HG03045 (cell line): ENCODE data around the gene GPC2.
"Not testable (repeated sequence)": the region's sequence is repeated elsewhere in the genome, so short reads cannot be mapped to it uniquely, and the experiment has no call there.

Experiments
- ATAC-seq: cut with Tn5 transposase; IDR thresholded peaks from one replicate; pipeline ENCODE4 v1.9.1; 2021; ENCODE audit warnings: mild to moderate bottlenecking, moderate library complexity; ENCODE audit not compliant: unreplicated experiment

Gene GPC2

DNA sequence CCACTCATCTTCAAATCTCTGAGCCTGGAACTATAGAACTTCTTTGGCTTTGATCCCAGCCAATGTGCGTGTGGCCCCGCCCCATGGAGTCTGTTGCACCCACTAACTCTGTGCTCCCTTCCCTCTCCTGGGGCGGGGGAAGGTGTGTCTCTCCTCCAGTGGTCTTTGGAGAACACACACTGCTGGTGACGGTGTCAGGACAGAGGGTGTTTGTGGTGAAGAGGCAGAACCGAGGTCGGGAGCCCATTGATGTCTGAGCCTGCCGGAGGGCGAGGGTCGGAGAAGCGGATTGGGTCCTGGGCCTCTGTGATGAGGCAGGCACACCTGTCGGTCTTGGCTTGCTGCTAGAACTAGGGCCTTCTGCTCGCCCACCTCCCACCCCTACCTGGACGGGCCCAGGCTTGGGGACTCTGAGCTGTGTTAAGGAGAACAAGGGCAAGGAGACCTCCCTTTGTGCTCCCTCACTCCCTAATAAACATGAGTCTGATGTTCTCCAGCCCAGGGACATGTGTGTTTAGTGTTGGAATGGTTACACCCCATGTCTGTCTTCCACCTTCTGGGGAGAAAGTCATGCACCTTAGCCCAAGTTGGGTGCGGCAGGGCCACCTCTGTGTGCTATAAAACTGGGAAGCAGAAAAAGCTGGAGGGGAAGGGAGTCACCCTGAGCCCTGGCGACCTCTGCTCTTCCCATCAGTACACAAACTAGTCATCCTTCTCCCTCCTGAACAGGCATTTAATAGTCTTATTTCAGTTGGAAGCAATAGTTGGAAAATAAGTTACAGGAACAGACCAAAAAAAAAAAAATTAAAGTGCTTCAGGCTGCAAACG is 23.3 kb downstream of the GPC2 start:
- no peak for ATAC-seq

DNA sequence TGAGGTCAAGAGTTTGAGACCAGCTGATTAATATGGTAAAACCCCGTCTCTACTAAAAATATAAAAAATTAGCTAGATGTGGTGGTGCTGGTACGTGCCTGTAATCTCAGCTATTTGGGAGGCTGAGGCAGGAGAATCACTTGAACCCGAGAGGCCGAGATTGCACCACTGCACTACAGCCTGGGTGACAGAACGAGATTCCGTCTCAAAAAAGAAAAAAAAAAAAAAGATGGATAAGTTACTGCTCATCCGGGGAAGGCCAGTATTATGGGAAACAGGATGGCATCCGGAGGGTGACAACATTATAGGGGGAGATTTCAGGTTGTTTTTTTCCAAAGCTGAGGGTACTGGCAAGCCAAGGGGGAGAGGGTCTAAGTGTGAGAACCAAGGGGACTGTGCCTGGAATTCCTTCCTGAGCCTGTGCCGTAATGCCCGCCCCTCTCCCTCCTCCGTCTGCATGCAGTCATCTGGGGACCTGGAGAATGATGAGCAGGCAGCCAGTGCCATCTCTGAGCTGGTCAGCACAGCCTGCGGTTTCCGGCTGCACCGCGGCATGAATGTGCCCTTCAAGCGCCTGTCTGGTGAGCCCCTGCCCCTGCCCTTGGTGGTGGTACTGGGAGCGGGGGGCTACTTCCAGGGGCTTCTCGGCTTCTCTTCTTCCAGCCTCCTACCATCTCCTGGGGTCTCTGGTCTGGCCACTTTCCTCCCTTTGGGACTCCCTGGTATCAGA is 24.1 kb downstream of the GPC2 start:
- no peak for ATAC-seq

DNA sequence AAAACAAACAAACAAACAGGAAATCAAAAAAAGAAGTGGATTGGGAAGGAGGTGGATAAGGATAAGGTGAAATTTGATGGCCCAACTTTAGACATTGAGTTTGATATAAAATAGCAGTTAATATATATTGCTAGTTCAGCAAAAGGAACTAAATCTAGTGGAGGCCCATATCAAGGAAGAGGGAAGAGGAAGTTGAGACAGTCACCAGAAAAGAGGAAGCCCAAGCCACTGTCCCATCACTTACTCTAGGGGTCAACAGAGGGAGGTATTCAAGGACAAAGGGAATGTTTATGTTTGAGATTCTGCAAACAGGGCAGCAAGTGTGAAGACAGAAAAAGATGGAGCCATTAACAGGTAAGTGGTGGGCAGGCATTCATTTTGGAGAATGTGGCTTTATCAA is 24.8 kb downstream of the GPC2 start:
- no peak for ATAC-seq

DNA sequence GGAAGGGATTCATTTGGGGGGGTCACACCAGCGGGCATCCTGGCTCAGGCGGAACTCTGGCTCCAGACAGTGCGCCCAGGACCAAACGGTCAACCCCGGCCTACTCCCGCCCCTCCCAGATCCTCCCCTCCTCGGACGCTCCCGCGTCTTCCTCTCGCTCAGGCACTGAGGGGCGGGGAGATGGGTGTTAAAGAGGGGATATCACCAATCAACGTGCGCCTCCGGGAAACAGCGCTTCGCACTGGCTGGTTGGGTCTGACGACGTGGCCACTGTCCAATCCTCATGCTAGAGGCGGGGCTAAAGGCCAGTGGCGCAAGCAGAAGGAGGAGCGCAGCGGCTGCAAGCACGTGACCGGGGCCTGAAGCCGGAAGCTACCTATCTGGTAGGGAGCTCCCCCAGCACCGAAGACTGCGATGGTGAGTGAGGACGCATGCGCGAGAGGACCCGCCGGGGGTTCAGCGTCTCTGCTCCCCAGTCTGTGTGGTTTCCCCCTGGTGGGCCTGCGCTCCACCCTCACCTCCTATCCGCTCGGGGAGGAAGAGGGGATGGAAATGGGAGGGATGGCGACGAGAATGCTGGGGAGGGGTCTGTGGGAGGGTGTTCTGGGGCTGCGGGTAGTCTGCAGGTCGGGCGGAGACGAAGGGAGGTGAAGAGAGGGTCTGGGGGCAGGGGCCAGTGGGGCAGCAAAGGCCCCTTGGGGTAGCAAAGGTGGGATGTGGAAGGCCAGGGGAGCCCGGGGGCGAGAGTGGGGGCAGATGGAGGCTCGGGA is 28.4 kb downstream of the GPC2 start, which contains the start of gene LAMTOR4:
Gene LAMTOR4, plus strand, starts transcription at position 360 of the 770 bp plus-strand sequence. Its CDS starts 55 bp downstream, at position 415.
- peak; percentile 99 for ATAC-seq

DNA sequence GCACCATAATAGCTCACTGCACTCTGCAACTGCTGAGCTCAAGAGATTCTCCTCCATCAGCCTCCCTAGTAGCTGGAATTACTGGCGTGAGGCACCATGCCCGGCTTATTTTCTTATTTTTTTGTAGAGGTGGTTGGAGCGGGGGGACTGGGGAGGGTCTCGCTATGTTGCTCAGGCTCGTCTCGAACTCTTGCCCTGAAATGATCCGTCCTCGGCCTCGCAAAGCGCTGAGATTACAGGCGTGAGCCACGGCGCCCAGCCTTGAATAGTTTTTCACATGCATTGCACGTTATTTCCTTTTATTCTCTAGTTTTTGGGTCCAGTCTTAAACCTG is 29.0 kb downstream of the GPC2 start:
- ATAC-seq: no peak

DNA sequence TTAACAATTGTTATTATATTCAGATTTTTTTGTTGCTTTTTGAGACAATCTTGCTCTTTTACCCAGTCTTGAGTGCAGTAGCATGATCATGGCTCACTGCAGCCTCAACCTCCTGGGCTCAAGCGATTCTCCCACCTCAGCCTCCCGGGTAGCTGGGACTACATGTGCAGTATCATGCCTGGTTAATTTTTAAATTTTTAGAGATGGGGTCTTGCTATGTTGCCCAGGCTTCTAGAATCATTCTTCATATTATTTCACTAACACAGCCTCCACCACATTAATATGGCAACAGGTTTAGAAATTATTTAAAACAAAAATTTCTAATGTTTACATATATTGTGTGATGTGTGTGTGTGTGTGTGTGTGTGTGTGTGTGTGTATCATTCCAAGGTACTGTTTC is 29.9 kb downstream of the GPC2 start:
- no peak for ATAC-seq

DNA sequence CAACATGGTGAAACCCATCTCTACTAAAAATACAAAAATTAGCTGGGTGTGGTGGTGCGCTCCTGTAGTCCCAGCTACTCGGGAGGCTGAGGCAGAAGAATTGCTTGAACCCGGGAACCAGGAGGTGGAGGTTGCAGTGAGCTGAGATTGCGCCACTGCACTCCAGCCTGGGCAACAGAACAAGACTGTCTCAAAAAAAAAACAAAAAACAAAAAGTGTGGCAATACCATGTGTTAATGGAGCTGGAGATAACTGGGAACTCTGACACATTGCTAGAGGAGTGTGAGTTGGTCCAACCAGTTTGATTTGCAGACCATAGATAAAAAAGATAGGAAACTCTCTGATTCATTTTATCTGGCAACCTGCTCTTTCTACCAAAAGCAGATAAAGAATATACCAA is 30.8 kb downstream of the GPC2 start:
- ATAC-seq: not testable (repeated sequence)

DNA sequence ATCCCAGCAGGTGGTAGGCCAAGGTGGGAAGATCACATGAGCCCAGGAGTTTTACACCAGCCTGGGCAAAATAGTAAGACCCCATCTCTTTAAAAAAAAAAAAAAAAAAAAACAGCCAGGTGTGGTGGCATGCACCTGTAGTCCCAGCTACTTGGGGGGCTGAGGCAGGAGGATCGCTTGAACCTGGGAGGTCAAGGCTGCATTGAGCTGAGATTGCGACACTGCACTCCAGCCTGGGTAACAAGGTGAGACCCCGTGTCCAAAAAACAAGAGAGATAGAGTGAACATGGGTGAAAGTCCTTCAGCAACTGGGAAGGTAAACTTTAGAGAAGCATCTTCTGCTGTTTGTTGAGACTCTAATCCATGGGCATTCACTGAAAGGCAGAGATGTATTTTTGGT is 34.7 kb downstream of the GPC2 start:
- no peak for ATAC-seq

DNA sequence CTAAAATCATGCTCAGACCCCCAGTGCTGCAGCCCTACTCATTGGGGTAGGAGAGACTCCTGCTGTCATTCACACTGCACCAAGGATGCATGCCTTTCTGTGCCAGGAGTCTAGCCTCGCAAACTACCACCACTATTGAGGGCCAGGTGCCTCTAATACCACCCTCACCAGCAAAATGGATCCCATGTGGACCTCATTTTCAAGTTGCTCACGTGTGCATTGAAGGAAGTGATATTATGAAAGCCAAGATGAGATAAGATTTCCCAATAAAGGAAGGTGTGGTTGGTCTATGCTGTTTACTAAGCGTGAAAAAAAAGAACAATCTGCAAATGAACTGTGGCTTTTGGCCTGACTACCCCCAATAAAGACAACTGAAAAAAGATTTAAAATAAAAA is 35.6 kb downstream of the GPC2 start:
- no peak for ATAC-seq

DNA sequence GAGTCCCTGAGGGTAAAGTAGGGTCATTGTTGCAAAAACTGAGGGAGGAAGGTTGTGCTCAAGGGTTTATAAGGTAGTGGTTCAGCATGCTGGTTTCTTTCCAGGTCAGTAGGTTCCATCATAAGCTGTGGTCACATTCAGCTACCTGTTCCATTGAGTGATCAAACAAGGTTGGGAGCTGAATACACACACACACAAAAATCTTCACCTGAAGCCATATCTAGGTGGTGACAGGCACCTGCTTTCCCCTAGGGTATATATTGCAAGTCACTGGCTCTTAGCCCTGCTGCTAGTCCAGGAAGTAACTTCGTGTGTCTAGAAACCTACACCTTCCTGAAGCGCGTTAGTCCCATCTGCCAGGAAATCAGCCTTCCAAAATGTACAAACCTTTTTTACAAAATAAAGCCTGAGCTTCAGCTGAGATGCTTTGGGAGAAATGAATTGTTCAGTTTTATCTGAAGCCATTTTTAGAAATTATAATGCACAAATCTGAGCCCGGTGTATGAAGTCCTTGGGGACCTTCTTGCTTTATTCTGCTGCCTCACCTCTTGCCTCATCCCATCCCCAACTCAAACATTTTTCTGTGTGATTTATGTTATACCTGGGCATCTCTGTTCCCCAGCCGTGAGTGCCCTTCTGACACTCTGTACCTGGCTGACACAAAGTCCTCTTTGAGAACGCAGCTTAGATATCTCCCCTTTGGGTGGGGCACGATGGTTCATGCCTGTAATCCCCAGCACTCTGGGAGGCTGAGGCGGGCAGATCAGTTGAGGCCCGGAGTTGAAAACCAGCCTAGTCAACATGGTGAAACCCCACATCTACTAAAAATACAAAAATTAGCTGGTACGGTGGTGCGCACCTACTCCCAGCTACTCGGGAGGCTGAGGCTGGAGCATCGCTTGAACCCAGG is 39.1 kb downstream of the GPC2 start:
- no peak for ATAC-seq

DNA sequence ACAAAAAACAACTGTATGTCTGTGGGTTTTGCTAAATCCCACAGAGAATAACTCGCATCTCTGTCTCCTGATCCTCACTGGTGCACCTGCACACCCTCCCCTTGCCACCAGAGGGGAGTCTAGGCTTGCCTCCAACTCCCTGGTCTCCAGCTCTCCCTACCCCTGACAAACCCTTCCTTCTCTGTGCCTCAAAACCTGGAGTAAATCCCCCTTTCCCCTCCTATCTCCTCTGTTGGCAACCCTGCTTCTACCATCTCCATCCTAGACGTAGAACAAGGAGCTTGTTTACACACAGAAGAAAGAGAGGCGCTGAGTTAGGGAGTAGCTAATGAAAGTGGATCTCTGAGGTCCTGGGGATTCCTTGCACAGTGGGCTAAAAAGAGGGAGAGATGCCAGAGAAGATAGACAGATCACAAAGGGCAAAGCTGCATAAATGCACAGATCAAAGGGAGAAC is 44.5 kb downstream of the GPC2 start:
- no peak for ATAC-seq

DNA sequence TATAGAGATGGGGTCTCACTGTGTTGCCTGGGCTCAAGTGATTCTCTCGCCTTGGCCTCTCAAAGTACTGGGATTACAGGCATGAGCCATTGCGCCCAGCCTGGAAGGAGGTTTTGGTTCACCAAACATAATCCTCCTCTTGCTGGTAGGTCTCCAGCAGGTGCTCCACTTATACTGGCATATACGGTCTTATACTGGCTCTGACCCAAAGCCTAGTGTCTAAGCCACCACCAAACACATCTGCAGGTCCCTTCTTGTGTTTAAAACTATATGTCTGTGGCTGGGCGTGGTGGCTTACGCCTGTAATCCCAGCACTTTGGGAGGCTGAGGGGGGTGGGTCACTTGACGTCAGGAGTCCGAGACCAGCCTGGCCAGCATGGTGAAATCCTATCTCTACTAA is 45.1 kb downstream of the GPC2 start:
- ATAC-seq: no peak

DNA sequence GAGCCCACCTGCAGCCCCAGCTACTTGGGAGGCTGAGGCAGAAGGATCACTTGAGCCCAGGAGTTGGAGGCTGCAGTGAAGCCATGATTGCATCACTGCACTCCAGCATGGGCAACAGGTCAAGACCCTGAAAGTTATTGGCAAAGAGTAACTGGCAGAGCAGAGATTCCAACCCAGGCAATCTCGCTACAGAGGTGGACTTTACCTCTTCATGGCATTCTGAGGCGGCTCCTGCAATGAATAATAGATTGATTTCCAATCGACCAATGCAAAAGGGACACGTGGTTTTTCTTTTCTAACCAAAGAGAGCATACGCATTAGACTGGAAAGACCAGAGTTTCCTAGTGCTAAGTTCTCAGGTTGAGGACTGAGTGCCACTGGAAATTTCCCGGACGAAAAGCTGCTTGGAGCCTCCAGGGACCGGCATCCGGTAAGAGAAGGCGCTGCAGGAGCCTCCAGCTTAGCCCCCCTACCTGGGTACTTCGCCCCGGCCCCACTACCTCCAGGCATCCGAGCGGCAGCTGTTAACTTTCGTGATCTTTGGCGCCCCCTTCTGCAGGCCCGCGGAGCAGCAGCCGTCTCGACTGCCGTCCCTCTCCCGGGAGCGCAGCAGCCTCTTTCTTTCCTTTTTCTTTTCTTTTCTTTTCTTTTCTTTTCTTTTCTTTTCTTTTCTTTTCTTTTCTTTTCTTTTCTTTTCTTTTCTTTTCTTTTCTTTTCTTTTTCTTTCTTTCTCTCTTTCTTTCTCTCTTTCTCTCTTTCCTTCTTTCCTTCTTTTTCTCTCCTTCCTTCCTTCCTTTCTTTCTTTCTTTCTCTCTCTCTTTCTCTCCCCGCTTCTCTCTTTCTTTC is 46.4 kb downstream of the GPC2 start:
- ATAC-seq: no peak

DNA sequence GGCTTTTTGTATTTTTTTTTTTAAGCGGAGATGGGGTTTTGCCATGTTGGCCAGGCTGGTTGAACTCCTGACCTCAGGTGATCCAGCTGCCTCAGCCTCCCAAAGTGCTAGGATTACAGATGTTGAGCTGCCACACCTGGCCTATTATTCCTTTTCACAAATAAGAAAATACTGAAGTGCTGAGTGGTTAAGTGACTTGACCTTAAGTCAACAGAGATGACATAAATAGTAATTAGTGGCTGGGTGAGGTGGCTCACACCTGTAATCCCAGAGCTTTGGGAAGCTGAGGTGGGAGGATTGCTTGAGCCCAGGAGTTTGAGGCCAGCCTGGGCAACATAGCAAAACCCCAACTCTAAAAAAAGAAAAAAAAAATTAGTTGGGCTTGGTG is 47.0 kb downstream of the GPC2 start:
- ATAC-seq: not testable (repeated sequence)

DNA sequence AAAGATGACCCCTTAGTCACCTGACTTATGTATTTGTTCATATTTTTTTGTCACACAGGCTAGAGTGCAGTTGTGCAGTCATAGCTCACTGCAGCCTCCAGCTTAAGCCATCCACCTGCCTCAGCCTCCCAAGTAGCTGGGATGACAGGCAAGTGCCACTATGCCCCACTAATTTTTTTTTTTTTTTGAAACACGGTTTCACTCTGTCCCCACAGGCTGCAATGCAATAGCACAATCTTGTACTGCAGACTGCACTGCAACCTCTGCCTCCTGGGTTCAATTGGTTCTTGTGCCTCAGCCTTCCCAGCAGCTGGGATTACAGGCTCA is 48.6 kb downstream of the GPC2 start:
- ATAC-seq: no peak

DNA sequence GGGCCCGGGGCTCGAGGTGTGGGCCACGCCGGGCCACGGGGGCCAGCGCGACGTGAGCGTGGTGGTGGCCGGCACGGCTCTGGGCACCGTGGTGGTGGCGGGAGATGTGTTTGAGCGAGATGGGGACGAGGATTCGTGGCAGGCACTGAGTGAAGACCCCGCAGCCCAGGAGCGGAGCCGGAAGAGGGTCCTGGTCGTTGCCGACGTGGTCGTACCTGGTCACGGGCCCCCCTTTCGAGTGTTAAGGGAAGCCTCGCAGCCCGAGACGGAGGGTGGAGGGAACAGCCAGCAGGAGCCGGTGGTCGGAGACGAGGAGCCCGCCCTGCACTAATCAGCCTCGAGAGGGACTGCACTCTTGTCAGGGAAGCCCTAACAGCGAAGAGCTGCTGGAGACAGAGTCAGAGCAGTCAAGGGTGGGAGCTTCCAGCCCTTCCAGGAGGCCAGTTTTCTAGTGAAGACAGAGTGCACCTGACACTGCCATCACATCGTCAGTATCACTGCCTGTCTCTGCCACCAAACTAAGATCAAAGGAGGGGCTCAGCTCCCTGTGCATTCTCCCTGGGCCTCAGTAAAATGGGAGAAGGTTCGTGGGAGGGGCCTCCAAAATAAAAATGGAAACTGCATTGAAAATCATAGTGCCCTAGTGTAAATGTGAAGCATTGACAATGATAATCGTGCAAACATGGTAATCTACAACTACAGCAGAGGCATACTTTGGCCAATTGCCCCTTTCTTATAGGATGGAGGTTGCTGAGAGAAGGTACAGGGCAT is 49.1 kb downstream of the GPC2 start:
- ATAC-seq: no peak

DNA sequence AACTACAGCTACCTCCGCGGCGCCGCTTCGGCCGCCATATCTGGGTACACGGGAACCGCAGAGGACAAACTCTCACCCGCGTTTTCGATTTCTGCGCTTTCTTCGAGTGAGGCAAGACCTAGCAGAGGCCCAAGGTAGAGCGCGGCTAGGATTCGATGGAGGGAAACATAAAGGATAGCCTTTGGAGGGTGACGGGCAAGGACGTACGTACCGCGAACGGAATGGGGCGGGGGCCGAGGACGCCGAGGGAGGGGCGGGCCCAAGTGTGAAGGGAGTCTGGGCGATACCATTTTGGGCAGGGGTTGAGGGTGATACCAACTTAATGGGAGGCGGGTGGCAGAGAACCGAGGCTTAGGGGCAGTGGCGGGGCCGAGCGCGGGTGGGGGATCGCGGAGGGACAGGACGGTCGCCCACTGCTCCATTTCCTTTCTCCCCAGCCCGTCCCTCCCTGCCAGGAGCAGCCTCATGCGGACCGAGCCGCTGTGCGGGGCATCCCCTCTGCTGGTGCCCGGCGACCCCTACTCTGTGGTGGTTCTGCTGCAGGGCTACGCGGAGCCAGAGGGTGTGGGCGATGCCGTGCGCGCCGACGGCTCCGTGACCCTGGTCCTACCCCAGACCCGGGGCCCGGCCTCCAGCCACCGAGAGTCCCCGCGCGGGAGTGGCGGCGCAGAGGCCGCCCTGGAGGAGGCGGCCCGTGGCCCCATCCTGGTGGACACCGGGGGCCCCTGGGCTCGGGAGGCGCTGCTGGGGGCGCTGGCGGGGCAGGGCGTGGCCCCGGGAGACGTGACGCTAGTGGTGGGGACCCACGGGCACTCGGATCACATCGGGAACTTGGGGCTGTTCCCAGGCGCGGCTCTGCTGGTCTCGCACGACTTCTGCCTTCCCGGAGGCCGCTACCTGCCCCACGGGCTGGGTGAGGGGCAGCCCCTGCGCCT is 50.0 kb downstream of the GPC2 start, which contains the start of gene MBLAC1:
Gene MBLAC1, plus strand, starts transcription at position 37 of the 935 bp plus-strand sequence. Its CDS starts 429 bp downstream, at position 466.
- ATAC-seq: peak; percentile 68
